CD4-positive, CD25-positive, alpha-beta regulatory T cell (primary cell): ENCODE results near the gene ZNF25. TPM values are rescaled to one million over a fixed set of nuclear protein-coding genes. Genes with fewer than 3 reads are reported as not detected.
"Not testable (repeated sequence)": the region's sequence is repeated elsewhere in the genome, so short reads cannot be mapped to it uniquely, and the experiment has no call there.

Source experiments
- ATAC-seq, 2 donors: fragments of 150-1000 bp; cut with Tn5 transposase; one replicate each; pipeline ENCODE4 v1.10.0; 2021; ENCODE audit warnings: low read depth in 2 of 2, moderate number of reproducible peaks in 2 of 2, moderate library complexity in 1 of 2
- DNase-seq, 3 donors: peaks; one replicate each; pipeline versions ENCODE4 v3.0.0 to v3.0.0-alpha.2; 2012 to 2022; ENCODE audit warnings: mixed read lengths in 1 of 3
- H3K27ac ChIP-seq: one replicate; pipeline ENCODE4 v1.7.0; 2013; ENCODE audit warnings: mild to moderate bottlenecking, low read length; ENCODE audit not compliant: insufficient read depth, poor library complexity, severe bottlenecking
- H3K27me3 ChIP-seq: one replicate; pipeline ENCODE4 v1.7.0; 2013; ENCODE audit warnings: low read length; ENCODE audit not compliant: control insufficient read depth, insufficient read depth
- H3K36me3 ChIP-seq: one replicate; pipeline ENCODE4 v1.7.0; 2013; ENCODE audit warnings: mild to moderate bottlenecking, low read length, moderate library complexity; ENCODE audit not compliant: control insufficient read depth, insufficient read depth
- H3K4me1 ChIP-seq: 2 replicates; pipeline ENCODE4 v1.7.0; 2013; ENCODE audit warnings: mild to moderate bottlenecking, low read length; ENCODE audit not compliant: insufficient read depth, control insufficient read depth, poor library complexity, severe bottlenecking
- H3K4me3 ChIP-seq: one replicate; pipeline ENCODE4 v1.7.0; 2013; ENCODE audit warnings: low read depth, mild to moderate bottlenecking, low read length, moderate library complexity
- H3K9me3 ChIP-seq, 2 experiments: 1 replicate in 1 of 2; 2 replicates in 1 of 2; pipeline ENCODE4 v1.7.0; 2013; ENCODE audit warnings: low read length in 2 of 2, mild to moderate bottlenecking in 1 of 2, moderate library complexity in 1 of 2; ENCODE audit not compliant: control insufficient read depth in 2 of 2
- H3K27ac Mint-ChIP-seq, 3 donors: one replicate each; pipeline ENCODE4 v1.8.0; 2020 to 2022; ENCODE audit warnings: mild to moderate bottlenecking in 3 of 3, mixed read lengths in 3 of 3, moderate library complexity in 2 of 3
- H3K27me3 Mint-ChIP-seq: one replicate; pipeline ENCODE4 v1.8.0; 2022; ENCODE audit warnings: mild to moderate bottlenecking, mixed read lengths
- H3K36me3 Mint-ChIP-seq: one replicate; pipeline ENCODE4 v1.8.0; 2020; ENCODE audit warnings: mixed read lengths
- H3K4me1 Mint-ChIP-seq, 4 donors: one replicate each; pipeline ENCODE4 v1.8.0; 2020 to 2022; ENCODE audit warnings: mixed read lengths in 4 of 4, mild to moderate bottlenecking in 1 of 4
- H3K4me3 Mint-ChIP-seq, 4 donors: one replicate each; pipeline ENCODE4 v1.8.0; 2020 to 2022; ENCODE audit warnings: mild to moderate bottlenecking in 4 of 4, mixed read lengths in 4 of 4, moderate library complexity in 3 of 4
- H3K9me3 Mint-ChIP-seq, 7 donors: one replicate each; pipeline ENCODE4 v1.8.0; 2020 to 2022; ENCODE audit warnings: mixed read lengths in 7 of 7, mild to moderate bottlenecking in 3 of 7, moderate library complexity in 2 of 7
- polyA plus RNA-seq, 4 donors: library from polyadenylated mRNA; unstranded; fragments of 300-500 nt; fragmentation: Illumina TruSeq; gene quantifications; one replicate each; pipeline ENCODE4 v1.2.3, GENCODE V29; 2021
- total RNA-seq: library from RNA; stranded (reverse); gene quantifications from one replicate; pipeline ENCODE4 v1.2.3, GENCODE V29; 2022

The ZNF25 gene
- total RNA-seq: 5.9 TPM
- 1 to 10 TPM; 3.0 to 5.6 (median 5.1) TPM for polyA plus RNA-seq

DNA sequence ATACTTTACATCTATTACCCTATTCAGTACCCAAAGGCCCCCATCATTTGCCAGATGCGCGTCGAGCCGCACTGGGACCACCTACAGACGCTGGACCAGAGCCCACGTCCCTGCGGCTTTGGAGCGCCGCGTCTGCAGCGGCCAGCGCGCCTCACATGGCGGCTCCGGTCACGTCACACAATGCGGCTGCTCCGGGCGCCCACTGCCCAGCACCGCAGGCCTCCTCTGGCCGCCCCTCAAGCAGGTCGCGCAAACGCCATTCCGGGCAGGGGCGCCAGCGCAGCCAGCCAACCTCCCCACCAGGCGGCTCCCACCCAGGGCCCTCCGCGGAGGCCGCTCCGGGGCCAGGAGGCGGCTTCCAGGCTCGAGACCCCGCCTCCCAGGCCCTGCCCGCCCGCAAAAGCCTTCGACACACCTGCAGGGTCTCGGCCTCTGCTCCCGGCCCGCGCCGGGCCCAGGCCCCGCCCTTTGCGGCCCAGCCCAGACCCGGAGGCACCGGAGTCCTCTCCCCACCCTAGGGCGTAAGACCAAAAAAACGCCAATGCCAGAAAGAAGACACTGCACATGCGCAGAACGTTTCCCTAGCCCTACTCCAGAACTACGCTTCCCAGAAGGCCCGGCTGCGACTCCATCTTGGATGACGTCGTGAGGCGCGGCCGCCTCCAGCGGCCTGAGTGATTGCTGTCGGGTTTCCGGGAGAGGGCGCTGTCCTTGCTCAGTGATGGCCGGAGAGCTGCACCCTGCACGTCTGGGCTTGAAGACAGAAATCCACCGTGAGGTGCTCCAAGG is at the start of gene ZNF25:
ZNF25 (minus strand) TSS at position 557 of the 789 bp plus-strand sequence. CDS start 4,925 bp downstream, outside the sequence.
- H3K4me1 ChIP-seq: peaks cover 13% of the 10 kb centered on the region
- Mint-ChIP-seq H3K27ac (peak within 1 kb of the TSS; percentile 91 to 98 (median 97)), H3K4me3 (peak within 1 kb of the TSS; percentile 91 to 97 (median 92)), H3K9me3 (no peaks in the 10 kb centered on the region), H3K27me3 (peaks cover 14% of the 10 kb centered on the region), H3K4me1 (peaks cover 10 to 38% (median 28%) of the 10 kb centered on the region in 4 donors), H3K36me3 (peaks cover 6% of the 10 kb centered on the region)
- ATAC-seq: peak; percentile 90 to 91
- H3K27ac ChIP-seq: peak within 1 kb of the TSS; percentile 95
- H3K9me3 ChIP-seq: no peaks in the 10 kb centered on the region
- peak within 1 kb of the TSS; percentile 97 for H3K4me3 ChIP-seq
- H3K27me3 ChIP-seq: no peaks in the 10 kb centered on the region
- peak; percentile 97 to 100 (median 97) for DNase-seq
- peaks cover under 1% of the 10 kb centered on the region for H3K36me3 ChIP-seq

DNA sequence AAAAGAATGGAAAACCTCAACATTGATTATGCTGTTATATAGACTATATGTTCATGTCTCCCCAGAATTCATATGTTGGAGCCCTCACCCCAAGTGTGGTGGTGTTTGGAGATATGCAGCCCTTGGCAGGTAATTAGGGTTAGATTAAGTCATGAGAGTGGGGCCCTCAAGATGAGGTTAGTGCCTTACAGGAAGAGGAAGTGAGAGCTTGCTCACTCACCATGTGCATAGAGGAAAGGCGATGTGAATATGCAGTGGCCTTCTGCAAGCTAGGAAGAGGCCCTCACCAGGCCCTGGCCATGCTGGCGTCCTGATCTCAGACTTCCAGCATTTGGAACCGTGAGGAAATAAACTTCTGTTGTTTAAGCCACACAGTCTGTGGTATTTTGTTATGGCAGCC is 48.8 kb upstream of the ZNF25 start:
- Histone ChIP-seq H3K9me3 (no peaks in the 10 kb centered on the region), H3K27me3 (no peaks in the 10 kb centered on the region), H3K36me3 (peaks cover 90% of the 10 kb centered on the region), H3K27ac (no peak overlapping the region), H3K4me3 (no peak overlapping the region), H3K4me1 (no peaks in the 10 kb centered on the region)
- peak in 1 of 3 donors; percentile 34 for DNase-seq
- H3K36me3 Mint-ChIP-seq: peaks cover 83% of the 10 kb centered on the region
- H3K4me3 Mint-ChIP-seq: no peak overlapping the region
- H3K9me3 Mint-ChIP-seq: peaks cover 0 to 3% (median 0%) of the 10 kb centered on the region in 7 donors
- H3K27me3 Mint-ChIP-seq: no peaks in the 10 kb centered on the region
- peak overlapping the region in 2 of 3 donors; percentile 22 to 97 for H3K27ac Mint-ChIP-seq
- ATAC-seq: peak; percentile 44 to 45
- H3K4me1 Mint-ChIP-seq: peaks cover 22 to 48% (median 47%) of the 10 kb centered on the region in 4 donors

- not testable (repeated sequence) for H3K4me1 ChIP-seq, H3K4me3 Mint-ChIP-seq, H3K9me3 Mint-ChIP-seq, H3K9me3 ChIP-seq, H3K27ac Mint-ChIP-seq, H3K27me3 Mint-ChIP-seq, H3K27ac ChIP-seq, H3K27me3 ChIP-seq, H3K4me3 ChIP-seq, DNase-seq, ATAC-seq
- peaks cover 88% of the 10 kb centered on the region for H3K36me3 ChIP-seq
- peaks cover 27 to 44% (median 39%) of the 10 kb centered on the region in 4 donors for H3K4me1 Mint-ChIP-seq
- peaks cover 83% of the 10 kb centered on the region for H3K36me3 Mint-ChIP-seq
These were observed 42.7 kb upstream of the ZNF25 start for GRCh38 chr10:38019124-38019523.

DNA sequence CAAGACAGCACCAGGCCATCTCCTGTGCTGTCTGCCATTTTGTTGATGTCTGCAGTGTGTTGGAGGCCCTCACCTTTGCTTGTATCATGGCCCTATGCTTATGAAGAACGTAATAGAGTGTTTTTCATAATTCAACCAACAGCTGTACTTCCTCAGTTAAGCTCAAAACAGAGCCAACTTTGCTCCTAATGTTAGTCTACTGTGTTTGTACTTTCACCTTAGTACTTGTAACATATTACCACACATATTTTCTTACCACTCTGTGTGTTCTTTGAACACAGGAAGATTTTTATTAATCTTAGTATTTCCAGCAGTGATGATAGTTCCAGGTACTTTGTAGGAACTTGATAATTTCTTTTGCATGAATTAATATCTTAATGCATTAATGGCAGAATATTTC is 39.9 kb upstream of the ZNF25 start:
- peaks cover 20% of the 10 kb centered on the region for H3K4me1 ChIP-seq
- no peaks in the 10 kb centered on the region for H3K27me3 Mint-ChIP-seq
- ATAC-seq (no peak), DNase-seq (no peak)
- H3K4me3 Mint-ChIP-seq: no peak overlapping the region
- H3K27ac ChIP-seq: no peak overlapping the region
- H3K9me3 ChIP-seq: no peaks in the 10 kb centered on the region
- no peak overlapping the region for H3K4me3 ChIP-seq
- peak overlapping the region in 1 of 3 donors; percentile 56 for H3K27ac Mint-ChIP-seq
- H3K4me1 Mint-ChIP-seq: peaks cover 37 to 65% (median 47%) of the 10 kb centered on the region in 4 donors
- H3K9me3 Mint-ChIP-seq: peaks cover 0 to 10% (median 3%) of the 10 kb centered on the region in 7 donors
- peaks cover 79% of the 10 kb centered on the region for H3K36me3 ChIP-seq
- H3K27me3 ChIP-seq: no peaks in the 10 kb centered on the region
- peaks cover 69% of the 10 kb centered on the region for H3K36me3 Mint-ChIP-seq

DNA sequence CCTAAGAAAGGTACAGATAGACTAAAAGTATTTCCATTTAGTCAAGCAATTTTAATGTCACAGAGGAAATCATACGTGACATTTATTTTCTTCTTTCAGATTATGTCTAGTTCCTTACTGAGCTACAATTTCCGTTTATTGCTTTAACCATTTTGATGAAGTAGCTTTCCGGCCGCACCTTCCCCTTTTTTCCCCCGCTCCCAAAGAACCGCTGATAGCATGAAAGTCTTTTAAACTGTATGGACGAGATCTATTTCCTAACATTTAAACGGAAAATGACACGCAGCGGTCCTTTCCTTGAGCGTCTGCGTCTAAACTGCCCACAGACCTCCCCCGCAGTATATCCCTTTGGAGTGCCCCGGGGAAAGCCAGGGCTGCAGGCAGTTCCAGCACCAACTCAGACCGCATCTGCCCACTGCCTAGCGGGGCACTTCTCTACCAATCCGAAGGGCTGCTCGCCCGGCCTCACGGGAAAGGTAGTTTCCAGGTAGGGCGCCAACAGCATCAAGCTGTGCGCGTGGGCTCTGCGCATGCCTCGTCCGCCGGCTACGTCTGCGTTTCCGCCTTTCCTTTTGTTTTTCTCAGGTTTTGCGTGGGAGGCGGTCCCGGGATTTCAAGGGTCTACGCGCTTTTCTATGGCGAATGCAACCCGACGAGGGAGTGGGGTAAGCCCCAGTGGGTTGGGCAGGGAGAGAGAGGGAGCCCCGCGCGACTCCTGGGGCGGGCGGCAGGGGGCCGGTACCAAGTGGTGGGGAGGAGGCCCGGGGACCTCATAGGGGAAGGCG is 33.9 kb upstream of the ZNF25 start, which contains the start of gene ZNF33A:
ZNF33A (plus strand) TSS at position 557 of the 785 bp plus-strand sequence. CDS start 1,667 bp downstream, outside the sequence.
- H3K36me3 Mint-ChIP-seq: peaks cover 16% of the 10 kb centered on the region
- H3K4me3 Mint-ChIP-seq: peak within 1 kb of the TSS; percentile 93 to 99 (median 97)
- no peaks in the 10 kb centered on the region for H3K9me3 Mint-ChIP-seq
- H3K27me3 ChIP-seq: no peaks in the 10 kb centered on the region
- H3K9me3 ChIP-seq: no peaks in the 10 kb centered on the region
- H3K4me1 ChIP-seq: peaks cover 24% of the 10 kb centered on the region
- peak within 1 kb of the TSS; percentile 100 for H3K27ac ChIP-seq
- H3K27ac Mint-ChIP-seq: peak within 1 kb of the TSS; percentile 98 to 100 (median 100)
- no peaks in the 10 kb centered on the region for H3K27me3 Mint-ChIP-seq
- ATAC-seq: peak; percentile 83
- peaks cover 25% of the 10 kb centered on the region for H3K36me3 ChIP-seq
- peaks cover 6 to 53% (median 34%) of the 10 kb centered on the region in 4 donors for H3K4me1 Mint-ChIP-seq
- DNase-seq: peak; percentile 89 to 96 (median 93)
- H3K4me3 ChIP-seq: peak within 1 kb of the TSS; percentile 86

- H3K4me3 ChIP-seq: no peak overlapping the region
- Mint-ChIP-seq H3K36me3 (peaks cover 4% of the 10 kb centered on the region), H3K9me3 (no peaks in the 10 kb centered on the region), H3K4me1 (peaks cover 6 to 33% (median 19%) of the 10 kb centered on the region in 4 donors), H3K27ac (no peak overlapping the region), H3K4me3 (peak overlapping the region in 1 of 4 donors; percentile 38), H3K27me3 (no peaks in the 10 kb centered on the region)
- H3K9me3 ChIP-seq: no peaks in the 10 kb centered on the region
- DNase-seq: no peak
- no peaks in the 10 kb centered on the region for H3K27me3 ChIP-seq
- H3K27ac ChIP-seq: no peak overlapping the region
- H3K36me3 ChIP-seq: peaks cover 8% of the 10 kb centered on the region
- no peak for ATAC-seq
- H3K4me1 ChIP-seq: peaks cover 22% of the 10 kb centered on the region
These were observed 31.5 kb upstream of the ZNF25 start for GRCh38 chr10:38007991-38008390.

- no peak overlapping the region for H3K27ac ChIP-seq
- Mint-ChIP-seq H3K4me1 (peaks cover 6 to 30% (median 16%) of the 10 kb centered on the region in 4 donors), H3K27ac (no peak overlapping the region), H3K4me3 (no peak overlapping the region), H3K9me3 (no peaks in the 10 kb centered on the region), H3K27me3 (no peaks in the 10 kb centered on the region), H3K36me3 (peaks cover 1% of the 10 kb centered on the region)
- H3K27me3 ChIP-seq: no peaks in the 10 kb centered on the region
- ATAC-seq (no peak), DNase-seq (no peak)
- no peaks in the 10 kb centered on the region for H3K9me3 ChIP-seq
- H3K4me3 ChIP-seq: no peak overlapping the region
- H3K36me3 ChIP-seq: peaks cover 4% of the 10 kb centered on the region
- peaks cover 19% of the 10 kb centered on the region for H3K4me1 ChIP-seq
These were observed 31.1 kb upstream of the ZNF25 start for GRCh38 chr10:38007551-38007950.
